Parathyroid adenoma (tissue), 2 donors: ENCODE data around the gene STK4.

Experiments used
- H2AFZ ChIP-seq: fragments of 300-600 bp; sonication (generic); one replicate; pipeline ENCODE4 v1.7.0; 2017; ENCODE audit warnings: antibody characterized with exemption, mild to moderate bottlenecking
- H3K27ac ChIP-seq: fragments of 300-600 bp; sonication (generic); one replicate; pipeline ENCODE4 v1.7.0; 2017
- H3K27me3 ChIP-seq: fragments of 300-600 bp; sonication (generic); one replicate; pipeline ENCODE4 v1.7.0; 2017; ENCODE audit warnings: low read length; ENCODE audit not compliant: control insufficient read depth, insufficient read depth
- H3K36me3 ChIP-seq: fragments of 300-600 bp; sonication (generic); one replicate; pipeline ENCODE4 v1.7.0; 2017; ENCODE audit warnings: low read length; ENCODE audit not compliant: control insufficient read depth, insufficient read depth
- H3K4me1 ChIP-seq: fragments of 300-600 bp; sonication (generic); one replicate; pipeline ENCODE4 v1.7.0; 2017; ENCODE audit warnings: control low read depth
- H3K4me2 ChIP-seq: fragments of 300-600 bp; sonication (generic); one replicate; pipeline ENCODE4 v1.7.0; 2017; ENCODE audit warnings: low read length
- H3K4me3 ChIP-seq: fragments of 300-600 bp; sonication (generic); one replicate; pipeline ENCODE4 v1.7.0; 2017; ENCODE audit warnings: low read depth, low read length
- H3K79me2 ChIP-seq: fragments of 300-600 bp; sonication (generic); one replicate; pipeline ENCODE4 v1.7.0; 2017; ENCODE audit warnings: control low read depth
- H3K9ac ChIP-seq: fragments of 300-600 bp; sonication (generic); one replicate; pipeline ENCODE4 v1.7.0; 2017; ENCODE audit warnings: mild to moderate bottlenecking
- H3K9me3 ChIP-seq: fragments of 300-600 bp; sonication (generic); one replicate; pipeline ENCODE4 v1.7.0; 2017; ENCODE audit warnings: low read length; ENCODE audit not compliant: control insufficient read depth
- CTCF ChIP-seq: fragments of 300-600 bp; sonication (generic); IDR thresholded peaks from one replicate; pipeline ENCODE4 v1.7.0; 2017; ENCODE audit warnings: antibody characterized with exemption, mild to moderate bottlenecking
- donor health status: primary hyperparathyroidism.

Gene STK4

GRCh38 chr20:45070932-45071632 lies 104.8 kb downstream of the STK4 start:
- Histone ChIP-seq H3K4me1 (peaks cover 2% of the 10 kb centered on the region), H3K79me2 (peaks cover 15% of the 10 kb centered on the region), H3K9me3 (no peaks in the 10 kb centered on the region), H3K36me3 (no peaks in the 10 kb centered on the region), H3K27ac (no peak overlapping the region), H3K4me3 (no peak overlapping the region), H3K27me3 (no peaks in the 10 kb centered on the region), H3K4me2 (no peak overlapping the region), H3K9ac (no peak overlapping the region), H2AFZ (no peak overlapping the region)
- TF ChIP-seq CTCF: no peak

GRCh38 chr20:45072066-45072465 lies 105.8 kb downstream of the STK4 start:
- Histone ChIP-seq H3K4me2 (no peak overlapping the region), H3K9ac (no peak overlapping the region), H3K27me3 (no peaks in the 10 kb centered on the region), H3K9me3 (no peaks in the 10 kb centered on the region), H3K36me3 (no peaks in the 10 kb centered on the region), H3K4me3 (no peak overlapping the region), H3K4me1 (peaks cover 2% of the 10 kb centered on the region), H3K79me2 (peaks cover 8% of the 10 kb centered on the region), H2AFZ (no peak overlapping the region), H3K27ac (no peak overlapping the region)
- TF ChIP-seq CTCF: no peak

GRCh38 chr20:45073221-45073620 lies 106.9 kb downstream of the STK4 start:
- no peak overlapping the region for H3K4me2 ChIP-seq
- no peaks in the 10 kb centered on the region for H3K27me3 ChIP-seq
- no peak for TF ChIP-seq CTCF
- H3K36me3 ChIP-seq: no peaks in the 10 kb centered on the region
- H3K4me3 ChIP-seq: no peak overlapping the region
- peaks cover 2% of the 10 kb centered on the region for H3K4me1 ChIP-seq
- peaks cover 2% of the 10 kb centered on the region for H3K79me2 ChIP-seq
- no peaks in the 10 kb centered on the region for H3K9me3 ChIP-seq
- H3K9ac ChIP-seq: no peak overlapping the region
- H2AFZ ChIP-seq: no peak overlapping the region
- no peak overlapping the region for H3K27ac ChIP-seq

- Histone ChIP-seq H3K27ac (no peak overlapping the region), H3K4me1 (no peaks in the 10 kb centered on the region), H2AFZ (no peak overlapping the region), H3K79me2 (no peaks in the 10 kb centered on the region), H3K36me3 (no peaks in the 10 kb centered on the region), H3K9ac (no peak overlapping the region), H3K4me3 (no peak overlapping the region), H3K27me3 (no peaks in the 10 kb centered on the region), H3K4me2 (no peak overlapping the region), H3K9me3 (peaks cover 3% of the 10 kb centered on the region)
- TF ChIP-seq CTCF: no peak
These were observed 111.2 kb downstream of the STK4 start for GRCh38 chr20:45077559-45077958.
